HepG2 (cell line): ENCODE results near the gene TTC6. TPM values are rescaled to one million over a fixed set of nuclear protein-coding genes. Genes with fewer than 3 reads are reported as not detected.

Source experiments
- GMEB1 ChIP-seq: sonication (generic); formaldehyde crosslinking; IDR thresholded peaks from 2 replicates; pipeline ENCODE4 v1.5.1; 2020; ENCODE audit warnings: missing genetic modification reagents, mild to moderate bottlenecking, borderline replicate concordance
- HOMEZ ChIP-seq: IDR thresholded peaks from 2 replicates; pipeline ENCODE4 v1.6.1; 2016; ENCODE audit warnings: low read depth
- KDM3A ChIP-seq: IDR thresholded peaks from 2 replicates; pipeline ENCODE4 v1.6.1; 2018; ENCODE audit warnings: low read depth, missing compliant biosample characterization
- MBD4 ChIP-seq: IDR thresholded peaks from 2 replicates; pipeline ENCODE4 v1.6.1; 2012; ENCODE audit warnings: low read length, inconsistent platforms, borderline replicate concordance
- MED1 ChIP-seq: sonication (generic); formaldehyde crosslinking; IDR thresholded peaks from 2 replicates; pipeline ENCODE4 v1.4.0; 2020; ENCODE audit warnings: missing genetic modification reagents
- NCOR1 ChIP-seq: fragments of 200-600 bp; sonication (generic); IDR thresholded peaks from 2 replicates; pipeline ENCODE4 v1.7.0; 2017; ENCODE audit warnings: antibody characterized with exemption, low read length, borderline replicate concordance
- POGZ ChIP-seq: sonication (generic); formaldehyde crosslinking; IDR thresholded peaks from 2 replicates; pipeline ENCODE4 v1.4.0; 2020; ENCODE audit warnings: mild to moderate bottlenecking, missing genetic modification reagents
- RXRA ChIP-seq: sonication (generic); formaldehyde crosslinking; IDR thresholded peaks from 2 replicates; pipeline ENCODE4 v1.5.1; 2020; ENCODE audit warnings: missing genetic modification reagents
- SALL2 ChIP-seq: sonication (generic); formaldehyde crosslinking; IDR thresholded peaks from 2 replicates; pipeline ENCODE4 v1.8.1; 2023; ENCODE audit warnings: mild to moderate bottlenecking, missing genetic modification reagents, inconsistent platforms
- SMAD9 ChIP-seq: sonication (generic); formaldehyde crosslinking; IDR thresholded peaks from 2 replicates; pipeline ENCODE4 v1.5.1; 2020; ENCODE audit warnings: mild to moderate bottlenecking, missing genetic modification reagents
- SSRP1 ChIP-seq: IDR thresholded peaks from 2 replicates; pipeline ENCODE4 v1.6.1; 2016; ENCODE audit warnings: control low read depth
- TAF1 ChIP-seq: sonication (generic); formaldehyde crosslinking; IDR thresholded peaks from 2 replicates; pipeline ENCODE4 v1.4.0; 2020; ENCODE audit warnings: missing genetic modification reagents
- TAF15 ChIP-seq: fragments of 200-400 bp; formaldehyde crosslinking; IDR thresholded peaks from one replicate; pipeline ENCODE4 v1.6.1; 2018; ENCODE audit warnings: mild to moderate bottlenecking, low read depth, low read length; ENCODE audit not compliant: poor library complexity, severe bottlenecking
- ZBTB20 ChIP-seq: sonication (generic); formaldehyde crosslinking; IDR thresholded peaks from 2 replicates; pipeline ENCODE4 v1.8.1; 2023; ENCODE audit warnings: missing genetic modification reagents, low read depth, mild to moderate bottlenecking, borderline replicate concordance
- ZFP36 ChIP-seq: fragments of 150-350 bp; IDR thresholded peaks from 2 replicates; pipeline ENCODE4 v1.6.1; 2018; ENCODE audit warnings: borderline replicate concordance, low read length, low read depth; ENCODE audit not compliant: partially characterized antibody
- ZFP36L1 ChIP-seq: sonication (generic); formaldehyde crosslinking; IDR thresholded peaks from 2 replicates; pipeline ENCODE4 v1.8.0; 2022; ENCODE audit warnings: mild to moderate bottlenecking, missing genetic modification reagents, moderate library complexity
- ZFP41 ChIP-seq: sonication (generic); formaldehyde crosslinking; IDR thresholded peaks from 2 replicates; pipeline ENCODE4 v1.4.0; 2020; ENCODE audit warnings: mild to moderate bottlenecking, missing genetic modification reagents, borderline replicate concordance
- ZFP91 ChIP-seq: sonication (generic); formaldehyde crosslinking; IDR thresholded peaks from 2 replicates; pipeline ENCODE4 v1.9.0; 2022; ENCODE audit warnings: missing genetic modification reagents, mild to moderate bottlenecking, borderline replicate concordance
- ZNF205 ChIP-seq: IDR thresholded peaks from 2 replicates; pipeline ENCODE4 v1.6.1; 2018; ENCODE audit warnings: missing biosample characterization, missing genetic modification reagents
- ZNF317 ChIP-seq: sonication (generic); formaldehyde crosslinking; IDR thresholded peaks from 2 replicates; pipeline ENCODE4 v1.5.0; 2020; ENCODE audit warnings: mild to moderate bottlenecking, missing genetic modification reagents
- ZNF333 ChIP-seq: sonication (generic); formaldehyde crosslinking; IDR thresholded peaks from 2 replicates; pipeline ENCODE4 v1.4.0; 2020; ENCODE audit warnings: mild to moderate bottlenecking, missing genetic modification reagents, borderline replicate concordance
- ZNF335 ChIP-seq: sonication (generic); formaldehyde crosslinking; IDR thresholded peaks from 2 replicates; pipeline ENCODE4 v1.4.0; 2020; ENCODE audit warnings: missing genetic modification reagents
- ZNF670 ChIP-seq: sonication (generic); formaldehyde crosslinking; IDR thresholded peaks from 2 replicates; pipeline ENCODE4 v1.8.0; 2022; ENCODE audit warnings: mild to moderate bottlenecking, missing genetic modification reagents, borderline replicate concordance
- polyA plus RNA-seq, 8 experiments: library from polyadenylated mRNA; depleted of rRNA in 3 of 8; stranded (reverse) in 7 of 8; unstranded in 1 of 8; fragments of >200 nt; fragmentation: Illumina TruSeq in 4 of 8; extraction: Trizol in 4 of 8; gene quantifications; 2 replicates each; pipeline versions ENCODE4 v1.2.1 to v1.2.3, GENCODE V29; 2011 to 2016; ENCODE audit warnings: low read depth in 4 of 8, missing spikeins in 1 of 8, mixed read lengths in 1 of 8; ENCODE audit not compliant: insufficient read depth in 1 of 8
- total RNA-seq, 5 experiments: library from RNA; depleted of rRNA; stranded (reverse); fragments of >200 nt; fragmentation: Illumina TruSeq; extraction: Trizol; gene quantifications; 2 replicates each; pipeline ENCODE4 v1.2.3, GENCODE V29; 2016; ENCODE audit warnings: low read depth in 1 of 5
- TF ChIP-seq, protein P1 (sequence below): sonication (generic); formaldehyde crosslinking; IDR thresholded peaks from 2 replicates; pipeline ENCODE4 v1.4.0; 2020; ENCODE audit warnings: missing genetic modification reagents, mild to moderate bottlenecking, borderline replicate concordance

Gene TTC6
- total and polyA plus RNA-seq, 2 of the 13 experiments (the other 11 are each of a cell fraction or from before 2014, with no cell fraction given): 9.3 to 27.4 TPM

GRCh38 chr14:37602605-37603453, 7.4 kb downstream of the TTC6 start (continued):
- TF ChIP-seq GMEB1 (CRISPR knock-in tag) (peak; percentile 75; the same call in 1 of the 2 replicates), ZNF335 (CRISPR knock-in tag) (0 out of 2 replicates have a peak, but pooled peaks have one; percentile 47), ZNF205 (peak; percentile 19; the same call in 1 of the 2 replicates), ZNF333 (no peak), TAF1 (CRISPR knock-in tag) (peak; percentile 30; the same call in 1 of the 2 replicates), MBD4 (no peak), ZFP36 (no peak), ZFP41 (CRISPR knock-in tag) (peak; percentile 40; the same call in 1 of the 2 replicates), KDM3A (CRISPR knock-in tag) (peak; percentile 56; the same call in 1 of the 2 replicates), ZFP91 (CRISPR knock-in tag) (peak; percentile 73; the same call in 1 of the 2 replicates), ZNF670 (CRISPR knock-in tag) (no peak), SMAD9 (CRISPR knock-in tag) (peak; percentile 97), NCOR1 (peak; percentile 84; the same call in 1 of the 2 replicates), SALL2 (CRISPR knock-in tag) (peak; percentile 63; the same call in 1 of the 2 replicates), TAF15 (no peak), RXRA (CRISPR knock-in tag) (peak; percentile 98), HOMEZ (CRISPR knock-in tag) (peak; percentile 95), ZFP36L1 (CRISPR knock-in tag) (no peak), ZNF317 (CRISPR knock-in tag) (no peak), ZBTB20 (CRISPR knock-in tag) (peak; percentile 60; the same call in 1 of the 2 replicates), SSRP1 (CRISPR knock-in tag) (no peak), POGZ (CRISPR knock-in tag) (peak; percentile 93), MED1 (CRISPR knock-in tag) (peak; percentile 90)
- TF ChIP-seq, protein P1, sequence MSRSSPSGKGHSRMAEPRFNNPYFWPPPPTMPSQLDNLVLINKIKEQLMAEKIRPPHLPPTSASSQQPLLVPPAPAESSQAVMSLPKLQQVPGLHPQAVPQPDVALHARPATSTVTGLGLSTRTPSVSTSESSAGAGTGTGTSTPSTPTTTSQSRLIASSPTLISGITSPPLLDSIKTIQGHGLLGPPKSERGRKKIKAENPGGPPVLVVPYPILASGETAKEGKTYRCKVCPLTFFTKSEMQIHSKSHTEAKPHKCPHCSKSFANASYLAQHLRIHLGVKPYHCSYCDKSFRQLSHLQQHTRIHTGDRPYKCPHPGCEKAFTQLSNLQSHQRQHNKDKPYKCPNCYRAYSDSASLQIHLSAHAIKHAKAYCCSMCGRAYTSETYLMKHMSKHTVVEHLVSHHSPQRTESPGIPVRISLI (CRISPR knock-in tag): peak; percentile 27; the same call in 1 of the 2 replicates
